NCI-H146 (cell line): Measurements from ENCODE around the gene USP1.

ENCODE experiments used
- DNase-seq: peaks from one replicate; lab custom pipeline; 2025; lab: John Stamatoyannopoulos, UW

Gene USP1

GRCh38 chr1:62426237-62426636, 10.6 kb upstream of the USP1 start:
- no peak for DNase-seq

GRCh38 chr1:62426794-62427193, 10.1 kb upstream of the USP1 start:
- DNase-seq = no peak

GRCh38 chr1:62428351-62428750, 8.5 kb upstream of the USP1 start:
- no peak for DNase-seq

GRCh38 chr1:62429581-62429980, 7.3 kb upstream of the USP1 start:
- no peak for DNase-seq

GRCh38 chr1:62433861-62434617, 2.8 kb upstream of the USP1 start:
- DNase-seq = no peak

- DNase-seq = no peak
These were observed 2.2 kb upstream of the USP1 start for GRCh38 chr1:62434618-62435001.

GRCh38 chr1:62435231-62436038, 1.4 kb upstream of the USP1 start:
- peak; percentile 35 for DNase-seq

GRCh38 chr1:62436039-62436465, 797 bp upstream of the USP1 start:
- DNase-seq = no peak

GRCh38 chr1:62437273-62437940, 558 bp downstream of the USP1 start:
- no peak for DNase-seq

- peak; percentile 9 for DNase-seq
These were observed 1.3 kb downstream of the USP1 start for GRCh38 chr1:62438163-62438562.

- no peak for DNase-seq
These were observed 3.0 kb downstream of the USP1 start for GRCh38 chr1:62439652-62440371.

- no peak for DNase-seq
These were observed 7.9 kb downstream of the USP1 start for GRCh38 chr1:62444701-62445100.

GRCh38 chr1:62448221-62448933, 11.5 kb downstream of the USP1 start:
- no peak for DNase-seq

GRCh38 chr1:62450301-62450700, 13.5 kb downstream of the USP1 start:
- DNase-seq = no peak

GRCh38 chr1:62452951-62453350, 16.1 kb downstream of the USP1 start:
- no peak for DNase-seq

- no peak for DNase-seq
These were observed 21.1 kb downstream of the USP1 start for GRCh38 chr1:62457955-62458354.

GRCh38 chr1:62462370-62462769, 25.5 kb downstream of the USP1 start:
- DNase-seq = no peak

GRCh38 chr1:62467092-62467491, 30.2 kb downstream of the USP1 start:
- no peak for DNase-seq

GRCh38 chr1:62476525-62477219, 39.8 kb downstream of the USP1 start:
- DNase-seq = no peak

- no peak for DNase-seq
These were observed 44.8 kb downstream of the USP1 start for GRCh38 chr1:62481681-62482080.
